HG03354 (cell line): Measurements from ENCODE around the gene ZFPM1.

Experiments used
- ATAC-seq: cut with Tn5 transposase; IDR thresholded peaks from one replicate; pipeline ENCODE4 v1.9.1; 2021; ENCODE audit warnings: mild to moderate bottlenecking; ENCODE audit not compliant: unreplicated experiment, poor library complexity, severe bottlenecking

ZFPM1 gene

DNA sequence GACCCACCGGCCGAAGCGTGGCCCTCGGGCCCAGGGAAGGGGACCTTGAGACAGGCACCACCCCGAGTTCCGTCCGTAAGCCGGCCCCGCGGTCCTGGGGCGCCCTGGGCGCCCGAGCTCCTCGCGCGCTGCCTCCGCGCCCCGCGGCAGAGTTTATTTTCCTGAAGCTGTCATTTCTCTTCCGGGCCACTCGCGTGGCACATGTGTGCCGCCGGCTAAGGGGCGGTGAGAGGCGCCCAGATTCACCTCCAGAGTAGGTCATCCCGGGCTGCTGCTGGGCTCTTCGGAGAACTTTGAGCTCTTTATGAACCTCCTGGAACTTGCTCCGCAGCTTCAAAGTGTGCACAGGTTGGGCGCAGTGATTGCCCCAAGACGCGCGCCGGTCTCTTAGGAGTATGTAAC lies 117.6 kb downstream of the ZFPM1 start:
- peak; percentile 29 for ATAC-seq

DNA sequence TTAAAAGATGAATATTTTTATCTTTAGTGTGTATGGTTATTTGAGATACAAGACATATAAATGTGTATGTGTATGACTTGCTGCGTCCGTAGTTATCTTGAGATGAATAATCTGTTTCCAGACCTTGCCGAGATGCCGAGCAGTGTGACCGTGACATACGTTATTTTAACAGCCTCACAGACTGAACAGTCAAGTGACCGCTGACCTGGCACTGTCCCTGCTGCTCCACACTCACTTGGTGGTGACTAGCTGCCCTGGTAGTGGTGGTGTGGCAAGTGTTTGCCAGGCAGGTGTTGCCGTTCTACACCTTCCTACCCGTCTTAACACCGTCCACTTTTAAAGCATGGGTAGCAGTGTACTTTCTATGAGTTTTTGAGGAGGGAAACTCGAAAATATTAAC lies 122.2 kb downstream of the ZFPM1 start:
- ATAC-seq = no peak

DNA sequence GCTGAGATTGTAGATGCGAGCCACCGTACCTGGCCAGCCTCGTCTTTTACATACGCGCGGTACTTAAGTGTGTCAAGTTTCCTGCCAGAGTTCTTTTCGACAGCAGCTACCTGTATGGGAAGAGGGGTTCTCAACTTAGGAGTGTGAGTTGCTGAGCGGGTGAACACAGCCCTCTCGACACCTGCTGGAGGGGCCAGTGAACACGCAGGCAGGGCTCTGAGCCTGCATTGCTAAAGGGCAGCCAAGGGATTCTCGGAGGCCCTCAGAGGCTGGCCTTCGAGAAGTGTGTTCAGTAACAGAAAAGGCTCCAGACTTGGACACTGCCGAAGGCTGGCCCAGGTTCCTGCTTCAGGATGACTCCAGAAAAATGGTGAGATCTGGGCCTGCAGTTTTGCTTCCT lies 123.2 kb downstream of the ZFPM1 start:
- ATAC-seq = no peak

DNA sequence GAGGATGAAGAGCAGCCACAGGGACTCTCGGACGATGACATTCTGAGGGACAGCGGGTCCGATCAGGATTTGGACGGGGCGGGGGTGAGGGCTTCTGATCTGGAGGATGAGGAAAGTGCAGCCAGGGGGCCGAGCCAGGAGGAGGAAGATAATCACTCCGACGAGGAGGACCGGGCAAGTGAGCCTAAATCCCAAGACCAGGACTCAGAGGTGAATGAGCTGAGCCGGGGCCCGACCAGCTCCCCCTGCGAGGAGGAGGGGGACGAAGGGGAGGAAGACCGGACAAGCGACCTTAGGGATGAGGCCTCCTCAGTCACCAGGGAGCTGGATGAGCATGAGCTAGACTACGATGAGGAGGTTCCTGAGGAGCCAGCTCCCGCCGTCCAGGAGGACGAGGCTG lies 124.1 kb downstream of the ZFPM1 start:
- ATAC-seq = no peak

DNA sequence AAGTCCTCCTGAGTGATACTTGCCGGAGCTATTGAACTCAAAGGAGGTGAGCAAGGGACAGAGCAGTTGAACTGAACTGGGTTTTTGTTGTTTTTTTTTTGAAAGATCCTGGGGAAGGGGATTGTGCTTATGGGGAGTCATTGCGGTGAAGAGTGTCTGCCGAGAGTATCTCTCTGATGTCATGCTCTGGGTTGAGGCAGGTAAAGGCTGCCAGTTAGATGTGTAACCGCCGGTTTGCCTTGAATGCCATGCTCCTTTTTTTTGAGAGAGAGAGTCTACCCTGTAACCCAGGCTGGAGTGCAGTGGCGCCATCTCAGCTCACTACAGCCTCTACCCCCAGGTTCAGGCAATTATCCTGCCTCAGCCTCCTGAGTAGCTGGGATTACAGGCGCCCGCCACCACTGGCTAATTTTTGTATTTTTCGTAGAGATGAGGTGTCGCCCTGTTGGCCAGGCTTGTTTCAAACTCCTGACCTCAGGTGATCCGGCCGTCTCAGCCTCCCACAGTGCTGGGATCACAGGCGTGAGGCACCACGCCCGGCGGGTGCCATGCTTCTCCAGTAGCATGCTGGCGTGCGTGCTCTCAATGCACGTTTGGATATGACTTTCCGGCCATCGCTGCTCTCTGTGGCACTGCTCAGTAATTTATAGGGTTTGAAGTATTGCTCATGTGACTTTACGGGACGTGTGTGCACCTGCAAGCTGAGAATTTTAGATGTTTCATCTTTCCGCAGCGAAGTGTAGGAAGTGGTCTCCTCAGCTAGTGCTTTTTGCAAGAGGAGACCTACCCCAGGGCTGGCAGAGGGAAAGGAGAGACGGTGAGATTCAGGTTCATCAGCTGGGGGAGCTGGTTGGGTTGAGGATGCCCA lies 125.6 kb downstream of the ZFPM1 start:
- no peak for ATAC-seq

DNA sequence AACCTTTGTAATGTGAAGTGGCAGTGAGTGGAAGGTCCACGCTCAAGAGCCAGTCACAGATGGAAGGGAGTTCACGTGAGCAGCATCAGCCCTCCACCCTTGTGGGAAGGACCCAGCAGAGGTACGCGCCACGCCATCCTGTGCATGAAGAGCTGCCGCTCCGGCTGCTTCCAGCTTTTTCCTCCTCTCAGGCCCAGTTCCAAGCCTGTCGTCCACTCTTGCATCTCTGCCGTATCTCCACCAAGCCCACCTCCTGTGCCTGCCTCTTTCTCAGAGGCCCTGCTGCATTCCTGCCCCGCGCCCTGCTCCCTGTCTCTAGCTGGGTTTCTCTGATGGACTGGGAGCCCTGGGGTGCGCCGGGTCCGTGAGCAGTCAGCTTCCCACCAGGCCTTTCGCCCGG lies 127.3 kb downstream of the ZFPM1 start:
- ATAC-seq = no peak

DNA sequence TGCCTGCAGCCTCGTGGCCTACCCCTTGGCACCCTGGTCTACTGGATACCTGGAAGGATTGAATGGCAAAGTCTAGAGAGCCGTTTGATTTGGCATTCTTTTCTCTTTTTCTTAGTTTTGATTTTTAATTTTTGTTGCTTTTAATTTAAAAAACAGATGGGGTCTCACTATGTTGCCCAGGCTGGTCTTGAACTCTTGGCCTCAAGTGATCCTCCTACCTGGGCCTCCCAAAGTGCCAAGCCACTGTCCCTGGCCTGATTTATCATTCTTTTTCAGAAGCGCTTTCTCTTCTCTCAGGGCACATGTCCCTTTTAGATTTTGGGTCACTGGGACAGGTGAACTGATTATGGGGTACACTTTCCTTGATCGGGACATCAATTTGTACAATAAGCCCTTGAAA lies 128.0 kb downstream of the ZFPM1 start:
- no peak for ATAC-seq

DNA sequence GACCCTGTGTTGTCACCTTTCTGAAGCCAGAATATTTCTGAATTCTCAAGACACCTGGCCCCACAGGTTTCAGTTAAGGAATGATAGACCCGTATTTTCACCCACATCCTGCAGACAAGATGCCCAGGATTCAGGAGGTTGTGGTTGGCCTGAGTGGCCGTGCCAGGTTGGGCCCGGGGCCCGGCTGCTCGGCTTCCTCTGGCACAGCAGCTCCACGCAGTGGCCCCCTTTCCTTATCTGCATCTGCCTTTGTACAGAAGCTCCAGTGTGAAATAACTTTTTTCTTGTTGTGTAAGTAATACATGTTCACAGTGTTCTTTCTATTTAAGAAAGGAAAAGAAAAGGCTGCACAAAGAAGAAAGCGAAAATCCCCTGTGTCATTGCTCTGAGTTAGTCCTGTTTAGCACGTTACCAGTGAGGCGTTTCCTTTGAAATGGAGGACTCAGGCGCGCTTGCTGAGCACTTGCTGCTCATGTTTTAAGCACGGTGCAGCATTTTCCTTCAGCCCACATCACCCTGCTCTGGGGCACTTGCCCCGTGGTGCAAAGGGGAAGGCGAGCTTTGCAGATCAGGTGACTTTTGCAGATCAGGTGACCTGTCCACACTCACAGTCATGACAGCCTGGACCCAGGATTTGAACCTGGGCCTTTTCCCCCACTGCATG lies 130.0 kb downstream of the ZFPM1 start:
- ATAC-seq = no peak

DNA sequence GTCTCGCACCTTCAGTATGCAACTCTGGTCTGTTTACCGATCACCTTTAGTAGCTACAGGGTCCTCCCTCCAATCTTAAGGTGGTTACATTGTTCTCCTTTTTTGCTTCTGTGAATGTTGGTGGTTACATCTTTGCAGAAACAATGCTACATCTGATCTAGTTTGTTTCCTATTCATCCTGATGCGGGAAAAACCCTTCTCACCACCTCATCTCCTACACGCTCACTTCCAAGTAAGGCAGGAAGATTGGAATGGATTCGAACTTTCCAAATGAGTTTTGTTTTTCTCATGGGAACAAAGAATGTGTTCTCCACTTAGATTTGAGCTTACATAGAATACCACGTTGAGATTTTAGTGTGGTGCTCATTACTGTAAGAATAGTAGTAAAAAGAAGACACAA lies 131.6 kb downstream of the ZFPM1 start:
- ATAC-seq = no peak

DNA sequence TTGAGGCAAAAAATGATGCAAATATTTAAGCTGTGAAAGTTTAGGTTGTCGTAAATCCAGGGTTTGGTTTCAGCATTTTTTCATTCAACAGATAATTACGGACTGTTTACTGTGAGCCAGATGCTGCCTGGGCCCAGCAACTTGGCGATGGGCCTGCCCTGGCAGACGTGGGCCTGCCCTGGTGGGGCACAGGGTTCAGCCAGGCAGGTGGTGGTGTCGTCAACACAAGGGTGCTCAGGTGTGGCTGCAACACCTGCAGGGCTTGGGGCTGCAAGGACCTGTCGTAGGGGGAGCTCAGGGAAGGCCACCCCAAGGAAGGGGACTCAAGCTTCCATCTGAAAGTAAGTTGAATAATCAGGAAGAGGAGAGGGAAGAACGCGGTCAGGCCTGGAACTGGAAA lies 132.2 kb downstream of the ZFPM1 start:
- ATAC-seq = no peak

DNA sequence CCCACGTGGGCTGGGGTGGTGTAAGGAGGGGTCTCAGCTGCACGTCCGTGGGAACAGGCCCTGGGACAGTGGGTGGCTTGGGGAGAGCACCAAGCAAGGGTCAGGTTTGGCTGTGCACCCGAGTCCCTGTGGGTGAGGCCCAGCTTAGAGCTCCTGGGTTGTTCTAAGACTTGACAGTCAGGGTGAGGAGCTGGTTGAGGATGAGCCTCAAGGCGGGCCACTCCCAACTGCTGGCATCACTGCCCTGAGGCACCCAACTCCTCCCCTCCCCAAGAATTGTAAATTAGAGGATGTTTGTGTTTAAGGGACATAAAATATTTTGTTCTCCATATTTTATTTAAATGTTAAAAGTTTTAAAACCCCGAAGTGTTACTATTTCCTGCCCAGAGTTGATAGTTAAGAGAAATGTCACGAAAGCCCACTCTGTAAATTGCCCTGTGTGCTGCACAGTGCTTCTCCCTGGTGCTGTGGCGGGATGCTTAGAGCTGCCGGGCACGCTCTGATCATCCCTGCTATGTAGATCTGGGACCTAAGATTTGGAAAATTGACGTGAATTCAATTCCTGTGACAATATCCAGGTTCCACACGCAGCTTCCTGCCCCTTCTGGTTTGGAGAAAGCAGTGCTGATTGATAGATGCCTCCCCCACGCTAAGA lies 133.0 kb downstream of the ZFPM1 start:
- ATAC-seq = no peak
